ENCODE data around the gene TCEAL8.
A peak's percentile ranks its signal among the peaks of the same experiment; 100 is the strongest.
"Not testable (repeated sequence)": the region's sequence is repeated elsewhere in the genome, so short reads cannot be mapped to it uniquely, and the experiment has no call there.

TCEAL8 gene, protein sequence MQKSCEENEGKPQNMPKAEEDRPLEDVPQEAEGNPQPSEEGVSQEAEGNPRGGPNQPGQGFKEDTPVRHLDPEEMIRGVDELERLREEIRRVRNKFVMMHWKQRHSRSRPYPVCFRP

DNA sequence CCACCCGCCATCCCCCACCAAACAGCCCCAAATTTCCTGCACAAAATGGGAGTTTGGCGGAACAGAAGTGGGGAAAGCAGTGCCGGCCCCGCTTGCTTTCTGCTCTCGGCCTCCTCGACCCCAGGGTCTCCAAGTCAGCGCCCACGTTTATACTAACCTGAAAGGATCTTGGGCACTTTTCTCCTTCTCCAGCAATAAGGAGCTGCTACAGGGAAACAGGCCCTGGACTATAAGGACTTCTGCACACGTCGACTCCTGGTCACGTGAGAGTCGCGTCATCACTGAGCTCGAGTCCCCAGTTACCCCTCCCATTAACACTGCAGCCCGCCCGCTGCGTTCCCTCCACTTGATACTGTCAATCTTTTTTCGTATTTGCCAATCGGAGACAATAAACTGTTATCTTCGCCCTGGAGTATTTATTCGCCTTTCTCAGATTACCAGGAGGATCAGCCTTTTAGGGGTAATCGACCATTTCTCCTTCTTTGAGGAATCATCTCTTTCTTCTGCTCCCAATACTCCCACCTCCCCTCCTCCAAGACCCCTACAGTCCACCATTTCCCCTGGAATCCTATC lies at the start of gene TCEAL8:
TCEAL8 (minus strand) TSS at position 235 of the 573 bp plus-strand sequence. CDS start 1,176 bp downstream, outside the sequence.
- DNase-seq = peak; percentile 75

DNA sequence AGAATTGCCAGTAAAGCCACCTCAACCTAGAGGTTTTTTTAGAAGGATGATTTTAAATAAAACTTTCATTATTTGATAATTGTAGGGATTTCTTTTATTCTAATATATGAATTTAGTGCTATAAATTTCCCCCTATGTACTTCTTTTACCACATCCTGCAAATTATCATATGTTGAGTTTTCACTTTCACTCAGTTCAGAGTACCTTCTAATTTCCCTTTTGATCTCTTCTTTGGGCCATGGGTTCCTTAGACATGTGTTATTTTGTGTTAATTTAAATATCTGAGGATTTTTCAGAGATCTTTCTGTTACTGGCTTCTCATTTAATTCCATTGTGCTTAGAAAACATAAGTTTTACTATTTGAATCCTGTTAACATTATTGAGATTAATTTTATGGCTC lies 49.8 kb upstream of the TCEAL8 start:
- DNase-seq = no peak

DNA sequence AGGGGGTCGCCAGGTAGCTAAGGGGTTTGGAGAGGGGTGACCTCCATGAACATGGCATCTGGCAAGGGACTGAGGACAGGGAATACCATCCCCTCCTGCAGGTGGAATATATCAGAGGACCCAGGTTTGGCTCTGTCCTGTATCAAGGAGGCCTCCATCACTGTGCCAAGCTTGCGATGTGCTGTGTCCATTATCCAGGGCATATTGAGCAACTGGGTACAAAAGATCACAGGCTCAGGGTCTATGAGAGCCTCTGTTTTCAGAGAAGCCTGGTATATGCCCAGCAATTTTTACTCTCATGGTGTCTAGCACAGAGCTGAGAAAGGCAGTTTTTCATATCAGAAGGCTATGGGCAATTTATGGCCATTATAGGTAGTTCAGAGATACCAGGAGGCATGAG lies 38.2 kb upstream of the TCEAL8 start:
- no peak for DNase-seq

DNA sequence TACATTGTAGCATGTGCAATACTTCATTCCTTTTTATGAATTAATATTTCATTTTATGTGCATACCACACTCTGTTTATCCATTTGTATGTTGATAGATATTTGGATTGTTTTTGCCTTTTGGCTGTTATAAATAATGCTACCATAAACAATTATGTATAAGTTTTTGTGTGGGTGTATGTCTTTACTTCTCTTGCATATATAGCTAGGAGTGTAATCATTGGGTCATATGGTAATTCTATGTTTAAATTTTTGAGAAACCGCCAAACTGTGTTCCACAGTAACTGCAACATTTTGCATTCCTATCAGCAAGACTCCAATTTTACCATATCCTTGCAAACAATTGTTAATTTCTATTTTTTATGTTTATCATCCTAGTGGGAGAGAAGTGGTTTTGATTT lies 24.7 kb upstream of the TCEAL8 start:
- no peak for DNase-seq

DNA sequence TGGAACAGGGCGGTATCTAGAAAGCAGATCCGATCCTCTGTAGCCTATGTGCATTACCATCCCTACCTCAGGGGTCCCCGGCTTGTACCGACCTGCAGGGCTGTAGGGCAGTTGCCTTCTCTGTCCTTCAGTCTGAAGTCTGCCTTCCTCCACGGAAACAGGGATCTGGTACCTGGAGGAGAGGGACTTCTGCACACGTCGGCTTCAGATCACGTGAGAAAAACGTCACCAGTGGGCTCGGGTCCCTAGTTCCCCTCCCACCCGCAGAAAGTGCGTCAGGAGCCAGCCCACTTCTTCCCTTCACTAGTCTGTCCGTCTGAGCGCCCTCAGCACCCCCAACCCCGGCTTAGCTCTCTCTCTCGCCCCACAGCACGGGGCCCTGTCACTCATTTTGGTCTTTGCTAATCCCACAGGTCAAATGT lies 21.6 kb upstream of the TCEAL8 start, which contains the start of gene TCEAL5:
TCEAL5 (minus strand) TSS at position 170 of the 422 bp plus-strand sequence. CDS start 2,187 bp downstream, outside the sequence.
- no peak for DNase-seq

DNA sequence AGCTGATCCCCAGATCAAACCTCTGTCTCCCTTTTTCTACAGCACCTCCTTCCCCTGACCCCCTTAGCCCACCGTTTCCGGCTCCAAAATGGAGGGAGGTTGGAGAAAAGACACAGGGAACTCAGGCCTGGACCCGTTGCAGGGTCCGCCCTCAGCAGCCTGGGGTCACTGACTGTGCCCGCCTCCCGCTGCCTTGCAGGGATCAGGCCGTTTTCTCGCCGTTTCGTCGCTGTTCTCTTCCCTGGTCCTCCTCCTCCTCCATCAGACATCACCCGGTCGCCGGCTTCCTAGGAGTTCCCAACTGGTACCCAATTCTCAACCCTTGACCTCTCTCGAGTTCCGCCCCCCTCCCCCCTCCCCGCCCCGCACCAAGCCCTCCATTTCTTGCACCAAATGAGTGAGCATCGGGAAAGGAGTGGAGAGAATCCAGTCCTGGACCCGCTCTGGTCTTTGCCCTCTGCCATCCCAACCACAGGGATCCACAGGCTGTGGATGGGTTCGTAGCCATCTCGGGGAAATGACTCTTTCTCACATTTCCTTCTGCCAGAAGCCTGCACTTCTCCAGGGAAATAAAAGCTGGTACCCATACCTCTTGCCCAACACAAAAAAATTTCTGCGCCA lies 21.1 kb upstream of the TCEAL8 start:
- DNase-seq = no peak

DNA sequence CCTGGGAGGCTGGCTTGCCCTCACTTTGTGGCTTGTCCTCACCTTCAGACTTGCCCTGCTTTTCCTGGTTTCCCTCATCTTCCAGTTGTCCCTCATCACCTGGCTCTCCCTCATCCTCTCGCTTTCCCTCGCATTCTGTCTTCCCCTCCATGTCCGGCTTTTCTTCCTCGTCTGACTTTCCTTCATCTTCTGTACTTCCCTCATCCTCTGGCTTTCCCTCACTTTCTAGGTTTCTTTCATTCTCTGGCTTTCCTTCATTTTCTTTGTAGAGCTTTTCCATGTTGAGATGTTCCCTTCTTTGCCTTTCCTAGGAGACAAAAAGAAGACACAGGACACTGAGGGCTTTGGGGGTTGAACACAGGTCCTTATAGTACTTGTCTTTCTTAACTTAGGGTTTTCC lies 19.3 kb upstream of the TCEAL8 start:
- DNase-seq = no peak

DNA sequence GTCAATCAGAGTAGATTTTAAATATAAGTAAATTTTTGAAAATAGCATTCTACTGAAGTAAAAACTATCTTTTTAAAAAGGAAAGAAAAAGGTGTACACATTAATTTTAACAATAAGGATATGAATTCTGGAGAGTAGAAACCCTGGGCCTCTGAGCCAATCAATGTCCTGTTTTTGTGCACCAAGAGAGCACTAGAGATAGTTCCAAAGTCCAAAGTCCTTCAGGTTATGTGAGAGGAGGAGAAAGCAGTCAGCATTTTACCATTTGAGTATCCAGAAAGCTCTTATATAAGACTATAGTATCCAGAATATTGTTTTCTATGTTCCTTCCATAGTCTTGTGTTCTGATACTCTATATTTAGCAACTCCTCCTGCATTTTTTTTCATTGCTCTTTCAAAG lies 3.3 kb upstream of the TCEAL8 start:
- no peak for DNase-seq

DNA sequence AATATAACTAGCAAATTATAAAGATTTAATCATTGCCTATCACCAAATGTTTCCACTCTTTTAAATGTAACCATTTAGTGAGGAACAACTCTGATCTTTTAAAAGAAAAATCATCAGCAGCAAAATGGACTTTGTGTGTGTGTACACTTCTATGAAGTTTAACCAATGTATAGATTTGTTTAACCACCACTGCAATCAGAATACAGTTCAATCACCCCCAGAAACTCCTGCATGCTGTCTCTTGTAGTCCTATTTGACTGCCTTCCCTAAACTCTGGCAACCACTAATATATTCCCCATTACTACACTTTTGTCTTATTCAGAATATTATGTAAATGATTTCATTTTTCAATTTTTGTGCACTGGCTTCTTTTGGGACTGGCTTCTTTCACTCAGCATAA lies 1.7 kb upstream of the TCEAL8 start:
- no peak for DNase-seq

DNA sequence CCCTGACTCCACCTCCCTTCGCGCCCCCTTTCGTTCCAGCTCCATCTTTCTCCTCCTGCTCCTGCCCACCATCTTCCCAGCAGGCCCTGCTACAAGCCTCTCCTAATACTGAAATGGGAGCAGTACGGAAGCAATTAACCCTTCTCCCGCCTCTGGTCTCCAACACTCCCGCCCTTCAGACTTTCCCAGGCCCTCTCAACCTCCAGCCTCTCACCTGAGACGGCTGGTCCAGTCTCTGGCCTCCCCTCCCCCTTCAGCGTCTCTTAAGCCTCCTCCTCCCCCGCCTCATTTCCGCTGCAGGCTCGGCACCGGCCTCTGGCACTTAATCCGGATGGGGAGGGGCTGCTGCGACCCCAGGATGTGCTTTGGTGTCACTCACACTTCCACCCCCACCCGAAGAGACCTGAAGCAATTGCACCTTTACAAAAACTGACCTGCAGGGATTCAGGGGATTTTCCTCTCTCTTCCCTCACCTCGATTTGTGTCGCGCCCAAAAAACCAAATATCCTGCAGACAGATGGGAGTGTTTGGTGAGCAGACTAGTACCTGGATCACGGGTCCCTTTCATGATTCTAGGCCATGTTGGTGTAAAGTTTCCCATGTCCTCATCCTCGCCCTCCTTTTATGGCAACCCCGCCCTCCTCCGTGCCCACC lies 657 bp downstream of the TCEAL8 start:
- peak; percentile 29 for DNase-seq

DNA sequence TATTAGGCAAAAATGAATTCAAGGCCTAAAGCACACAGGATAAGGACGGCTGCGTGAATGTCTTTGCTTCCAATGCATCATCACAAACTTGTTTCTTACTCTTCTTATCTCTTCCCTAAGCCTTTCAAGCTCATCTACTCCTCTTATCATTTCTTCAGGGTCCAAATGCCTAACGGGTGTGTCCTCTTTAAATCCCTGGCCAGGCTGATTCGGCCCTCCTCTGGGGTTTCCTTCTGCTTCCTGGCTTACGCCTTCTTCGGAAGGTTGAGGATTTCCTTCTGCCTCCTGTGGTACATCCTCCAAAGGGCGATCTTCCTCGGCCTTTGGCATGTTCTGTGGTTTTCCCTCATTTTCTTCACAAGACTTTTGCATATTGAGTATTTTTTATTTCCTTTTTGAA lies 1.3 kb downstream of the TCEAL8 start:
- DNase-seq = no peak

DNA sequence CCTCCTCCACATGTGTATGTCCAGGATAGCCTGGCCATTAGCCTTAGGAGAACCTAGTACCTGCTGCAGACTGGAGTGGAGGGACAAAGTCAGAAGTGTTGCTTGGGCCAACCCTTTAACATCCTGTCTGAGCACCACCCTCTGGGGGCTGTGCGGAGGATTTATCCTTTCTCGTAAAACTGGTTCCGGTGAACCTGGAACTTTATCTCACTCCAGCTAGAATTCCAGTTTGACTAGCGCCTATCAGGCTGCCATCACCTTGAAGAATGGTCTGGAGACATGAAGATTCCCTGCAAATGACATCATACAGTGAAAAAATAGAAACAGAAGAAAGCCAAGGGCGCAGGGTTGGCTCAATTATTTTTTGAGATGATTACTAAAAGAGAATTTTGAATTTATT lies 4.0 kb downstream of the TCEAL8 start:
- DNase-seq = no peak

DNA sequence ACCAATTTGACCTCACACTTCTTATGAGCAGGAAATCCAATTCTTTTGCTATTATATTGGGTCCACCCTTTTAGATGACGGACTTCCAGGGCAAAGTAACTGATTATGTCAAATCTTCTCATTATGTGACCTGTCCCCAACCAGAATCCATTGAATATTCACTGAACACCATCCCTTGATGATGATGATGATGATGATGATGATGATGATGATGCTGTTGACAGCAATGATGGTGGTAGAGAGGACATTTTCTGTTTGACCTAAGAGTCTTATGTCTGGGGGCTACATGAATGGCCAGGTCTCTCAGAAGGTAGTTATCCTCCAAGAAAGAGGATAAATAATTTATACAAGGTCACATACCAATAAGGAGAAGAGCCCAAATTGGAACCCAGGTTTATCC lies 5.2 kb downstream of the TCEAL8 start:
- DNase-seq = no peak

DNA sequence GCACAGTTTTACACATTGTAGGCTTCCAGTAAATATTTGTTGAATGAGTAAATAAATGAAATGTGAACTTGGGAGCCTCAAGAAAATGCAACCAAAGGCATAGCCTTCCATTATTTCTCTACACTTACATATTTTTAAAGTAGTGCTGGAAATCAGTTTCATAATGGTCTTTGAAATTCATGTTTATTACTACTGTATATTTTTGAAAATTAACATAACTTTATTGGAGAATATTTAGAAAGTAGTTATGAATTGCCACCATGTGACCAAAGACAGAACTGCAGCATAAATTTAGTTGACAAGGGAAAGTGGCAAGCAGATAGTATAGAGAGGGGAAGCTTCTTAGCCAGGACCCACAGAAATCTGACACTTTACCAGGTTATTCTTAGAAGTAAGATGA lies 6.4 kb downstream of the TCEAL8 start:
- DNase-seq = no peak

DNA sequence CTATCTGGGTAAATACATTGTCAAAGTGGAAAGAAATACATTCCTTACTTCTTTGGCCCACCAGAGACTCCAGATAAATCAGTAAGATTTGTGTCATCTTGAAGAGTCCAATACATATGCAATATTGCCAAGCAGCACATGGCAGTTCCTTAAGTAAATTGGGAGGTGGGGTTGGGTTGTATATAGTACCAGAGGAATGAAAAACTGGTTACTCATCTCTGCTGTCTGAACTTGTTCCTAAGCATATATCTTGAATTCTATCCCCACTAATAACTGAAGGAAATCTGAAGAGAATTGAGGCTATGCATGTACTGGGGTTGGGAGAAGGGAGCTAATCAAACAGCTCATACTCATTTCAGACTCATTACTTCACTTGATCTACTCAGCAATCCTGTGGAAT lies 14.8 kb downstream of the TCEAL8 start:
- no peak for DNase-seq

DNA sequence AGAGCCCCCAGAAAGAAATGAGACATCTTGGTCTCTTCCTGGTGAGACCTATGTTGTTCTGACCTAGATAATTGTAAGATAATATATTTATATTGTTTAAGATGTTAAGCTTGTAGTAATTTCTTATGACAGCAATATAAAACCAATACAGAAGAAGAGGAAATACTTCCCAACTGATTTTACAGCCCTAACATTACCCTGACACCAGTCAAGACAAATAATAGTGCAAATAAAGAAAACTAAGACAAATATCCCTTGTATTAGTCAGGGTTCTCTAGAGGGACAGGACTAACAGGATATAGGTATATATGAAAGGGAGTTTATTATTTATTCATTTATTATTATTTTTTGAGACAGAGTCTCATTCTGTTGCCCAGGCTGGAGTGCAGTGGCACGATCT lies 18.7 kb downstream of the TCEAL8 start:
- DNase-seq = no peak

DNA sequence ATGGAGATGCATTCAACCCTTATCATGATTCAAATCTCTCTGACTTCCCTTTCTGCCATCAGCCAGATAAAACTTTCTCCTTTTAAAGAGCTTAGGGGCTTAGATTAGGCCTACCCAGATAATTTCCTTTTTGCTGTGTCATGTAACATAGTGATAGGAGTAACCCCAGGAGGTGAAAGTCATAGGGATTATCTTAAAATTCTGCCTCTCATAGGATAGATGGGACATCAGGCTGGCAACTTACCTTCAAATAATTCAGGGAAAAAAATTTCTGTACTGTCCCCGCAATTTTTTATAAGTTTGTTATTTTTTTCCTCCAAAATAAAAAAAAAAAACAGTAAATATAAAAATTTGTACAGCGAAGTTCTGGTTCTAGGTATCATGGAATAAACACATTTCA lies 19.3 kb downstream of the TCEAL8 start:
- not testable (repeated sequence) for DNase-seq

DNA sequence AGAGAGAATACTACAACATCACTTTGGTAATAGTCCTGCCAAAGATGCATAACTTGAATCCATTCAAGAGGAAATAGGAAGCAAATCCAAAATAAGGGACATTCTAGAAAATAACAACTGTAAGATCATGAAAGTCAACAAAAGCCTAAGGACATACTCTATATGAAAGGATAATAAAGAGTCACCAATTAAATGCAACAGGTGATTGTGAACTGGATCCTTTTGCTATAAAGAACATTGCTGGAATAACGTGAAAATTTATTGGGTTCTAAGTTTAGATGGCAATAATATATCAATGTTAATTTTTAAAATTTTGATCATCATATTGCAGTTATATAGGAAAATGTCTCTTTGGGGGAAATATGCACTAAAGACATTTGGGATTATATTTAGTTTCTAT lies 20.1 kb downstream of the TCEAL8 start:
- no peak for DNase-seq

DNA sequence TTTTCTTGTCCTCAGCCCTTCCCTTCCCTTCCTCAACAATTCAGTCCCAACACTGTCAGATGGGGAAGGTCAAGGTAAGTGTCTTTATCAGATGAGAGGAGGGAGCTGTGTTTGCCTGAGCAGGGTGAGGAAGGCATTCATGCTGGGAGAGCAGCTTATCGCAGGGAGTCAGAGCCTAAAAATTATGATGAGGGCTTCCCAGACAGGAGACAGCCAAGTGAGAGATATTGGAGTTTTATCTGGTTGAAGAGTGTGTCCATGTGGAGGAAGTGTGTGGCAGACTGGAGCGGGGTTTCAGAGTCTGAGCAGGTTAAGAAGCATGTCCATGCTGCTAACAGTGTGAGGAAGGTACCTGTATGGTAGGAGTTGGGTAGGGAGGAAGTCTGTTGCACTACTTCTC lies 21.7 kb downstream of the TCEAL8 start:
- no peak for DNase-seq

DNA sequence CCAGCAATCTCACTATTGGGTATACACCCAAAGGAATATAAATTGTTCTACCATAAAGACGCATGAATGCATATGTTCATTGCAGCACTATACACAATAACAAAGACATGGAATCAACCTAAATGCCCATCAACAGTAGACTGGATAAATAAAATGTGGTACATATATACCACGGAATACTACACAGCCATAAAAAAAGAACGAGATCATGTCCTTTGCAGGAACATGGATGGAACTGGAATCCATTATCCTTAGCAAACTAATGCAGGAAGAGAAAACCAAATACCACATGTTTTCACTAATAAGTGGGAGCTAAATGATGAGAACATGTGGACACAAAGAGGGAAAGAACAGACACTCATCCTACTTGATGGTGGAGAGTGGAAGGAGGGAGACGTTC lies 29.0 kb downstream of the TCEAL8 start:
- not testable (repeated sequence) for DNase-seq

DNA sequence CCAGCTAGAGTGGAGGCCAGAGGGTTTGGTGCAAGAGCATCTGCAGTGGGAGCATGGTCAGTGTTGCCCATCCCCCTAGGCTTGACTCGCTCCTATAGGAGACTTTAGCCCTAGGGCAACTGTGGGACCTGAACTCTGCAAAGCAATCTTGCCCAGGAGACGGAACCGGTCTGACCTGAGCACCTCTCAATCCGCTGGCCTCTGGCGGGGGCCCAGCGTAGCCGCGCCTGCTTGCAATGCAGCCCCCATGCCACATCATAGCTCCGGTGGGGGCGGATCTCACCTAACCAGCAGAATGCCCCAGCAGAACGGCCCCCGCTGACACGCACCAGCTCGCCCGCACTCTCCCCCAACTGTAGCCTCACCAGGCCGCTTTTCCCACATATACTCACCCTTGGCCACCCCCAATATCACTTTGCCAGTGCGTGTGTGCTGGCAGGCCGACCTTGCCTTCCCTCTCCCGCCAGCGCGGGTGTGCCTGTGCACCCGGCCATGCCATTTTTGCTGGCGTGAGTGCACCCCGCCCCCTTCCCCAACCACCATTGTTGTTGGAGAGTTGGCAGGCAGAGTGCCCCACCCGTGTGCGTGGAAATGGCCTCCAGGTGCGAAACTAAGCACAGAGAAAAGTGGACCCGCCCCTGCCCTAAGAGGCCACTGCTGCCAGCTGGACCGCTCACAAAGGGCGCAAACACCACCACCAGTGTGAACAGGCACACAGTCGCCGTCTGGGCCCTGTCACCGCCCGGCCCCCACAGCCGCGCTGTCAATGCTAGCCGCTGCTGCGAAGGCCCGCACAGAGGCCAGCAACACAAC lies 34.2 kb downstream of the TCEAL8 start:
- DNase-seq = no peak

DNA sequence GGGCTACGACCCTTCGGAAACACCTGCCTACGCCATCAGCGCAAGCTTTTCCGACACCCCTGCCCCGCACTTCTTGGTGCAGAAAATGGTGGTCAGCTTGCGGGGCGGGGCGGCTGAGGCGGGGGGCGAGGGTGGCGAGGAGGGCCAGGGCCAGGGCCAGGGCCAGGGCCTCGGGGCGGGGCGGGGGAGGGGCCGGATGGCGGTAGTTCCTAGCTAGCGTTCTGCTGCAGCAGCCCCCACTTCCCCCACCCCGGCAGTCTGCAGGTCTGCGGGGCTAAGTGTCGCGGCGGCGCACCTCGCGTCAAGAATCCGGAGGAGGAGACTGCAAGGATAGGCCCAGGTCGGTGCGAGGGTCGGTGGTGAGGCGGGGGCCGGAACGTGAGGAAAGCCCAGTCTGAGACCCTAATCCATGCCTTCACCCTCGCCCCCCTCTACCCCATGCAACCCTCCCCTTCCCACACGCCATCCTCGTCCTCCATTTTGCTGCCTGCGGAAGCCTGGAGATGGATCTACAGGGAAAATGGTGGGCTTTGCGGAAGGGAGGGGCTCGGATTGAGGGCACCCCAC lies 39.4 kb downstream of the TCEAL8 start:
- no peak for DNase-seq

DNA sequence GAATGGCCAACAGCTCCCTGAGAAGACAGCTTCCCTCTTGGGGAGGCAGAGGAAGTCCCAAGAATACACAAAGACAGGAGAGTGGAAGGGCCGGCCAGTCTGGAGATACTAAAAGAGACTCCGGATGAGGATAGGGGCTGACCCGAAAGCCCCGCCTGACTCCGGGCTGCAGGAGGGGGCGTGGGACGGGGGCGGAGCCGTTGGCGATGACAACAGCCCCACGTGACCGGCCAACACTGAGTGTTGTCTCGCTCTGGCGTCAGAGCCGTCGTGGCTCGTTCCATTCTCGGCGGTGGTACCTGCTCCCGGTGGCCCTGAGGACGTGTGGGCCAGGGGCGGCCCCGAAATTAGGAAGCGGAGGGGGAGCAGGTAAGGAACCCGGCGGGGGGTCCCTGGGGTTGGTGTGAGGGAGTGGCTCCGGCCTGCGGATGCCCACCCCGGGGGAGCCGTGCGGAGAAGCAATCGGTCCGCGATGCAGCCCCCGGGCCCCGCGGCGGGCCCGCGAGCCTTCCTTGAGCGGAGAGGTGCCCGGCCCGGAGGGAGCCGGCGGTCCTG lies 40.0 kb downstream of the TCEAL8 start, which contains the start of gene BEX4:
BEX4 (plus strand) TSS at position 239 of the 555 bp plus-strand sequence. CDS start 1,046 bp downstream, outside the sequence.
- DNase-seq = peak; percentile 17
